ENCODE data around the gene DRD2.

Gene DRD2

GRCh38 chr11:113504586-113504985 lies 29.4 kb upstream of the DRD2 start:
- Mint-ChIP-seq H3K27ac (ENCODE audit: low read depth) (no peak overlapping the region), H3K27me3 (peaks cover 49% of the 10 kb centered on the region), H3K4me1 (no peaks in the 10 kb centered on the region), H3K36me3 (ENCODE audit: insufficient read depth) (no peaks in the 10 kb centered on the region), H3K9me3 (no peaks in the 10 kb centered on the region), H3K4me3 (no peak overlapping the region)
- DNase-seq (ENCODE audit: low spot score in 2 of 2) (no peak), ATAC-seq (replicated peaks; ENCODE audit: extremely low read depth, poor library complexity, severe bottlenecking) (no peak)

- no peak for DNase-seq (ENCODE audit: low spot score in 2 of 2)
- Mint-ChIP-seq H3K36me3 (ENCODE audit: insufficient read depth) (no peaks in the 10 kb centered on the region), H3K4me1 (no peaks in the 10 kb centered on the region), H3K27ac (ENCODE audit: low read depth) (no peak overlapping the region), H3K9me3 (no peaks in the 10 kb centered on the region), H3K4me3 (no peak overlapping the region), H3K27me3 (peaks cover 46% of the 10 kb centered on the region)
- ATAC-seq (replicated peaks; ENCODE audit: extremely low read depth, poor library complexity, severe bottlenecking): no peak
Measured at GRCh38 chr11:113504071-113504470, 28.9 kb upstream of the DRD2 start.

- ATAC-seq (replicated peaks; ENCODE audit: extremely low read depth, poor library complexity, severe bottlenecking): no peak
- Mint-ChIP-seq H3K4me1 (no peaks in the 10 kb centered on the region), H3K4me3 (no peak overlapping the region), H3K36me3 (ENCODE audit: insufficient read depth) (no peaks in the 10 kb centered on the region), H3K27ac (ENCODE audit: low read depth) (no peak overlapping the region), H3K9me3 (no peaks in the 10 kb centered on the region), H3K27me3 (peaks cover 48% of the 10 kb centered on the region)
- no peak for DNase-seq (ENCODE audit: low spot score in 2 of 2)
Measured at GRCh38 chr11:113497066-113497910, 22.1 kb upstream of the DRD2 start.

- Mint-ChIP-seq H3K27me3 (peaks cover 37% of the 10 kb centered on the region), H3K4me3 (no peak overlapping the region), H3K36me3 (ENCODE audit: insufficient read depth) (no peaks in the 10 kb centered on the region), H3K27ac (ENCODE audit: low read depth) (no peak overlapping the region), H3K4me1 (no peaks in the 10 kb centered on the region), H3K9me3 (no peaks in the 10 kb centered on the region)
- no peak for DNase-seq (ENCODE audit: low spot score in 2 of 2)
- no peak for ATAC-seq (replicated peaks; ENCODE audit: extremely low read depth, poor library complexity, severe bottlenecking)
Measured at GRCh38 chr11:113496026-113496651, 20.9 kb upstream of the DRD2 start.

GRCh38 chr11:113494021-113494420 lies 18.8 kb upstream of the DRD2 start:
- no peaks in the 10 kb centered on the region for H3K4me1 Mint-ChIP-seq
- no peaks in the 10 kb centered on the region for H3K36me3 Mint-ChIP-seq (ENCODE audit: insufficient read depth)
- H3K9me3 Mint-ChIP-seq: no peaks in the 10 kb centered on the region
- DNase-seq (ENCODE audit: low spot score in 2 of 2): no peak
- ATAC-seq (replicated peaks; ENCODE audit: extremely low read depth, poor library complexity, severe bottlenecking): no peak
- H3K4me3 Mint-ChIP-seq: no peak overlapping the region
- H3K27ac Mint-ChIP-seq (ENCODE audit: low read depth): no peak overlapping the region
- H3K27me3 Mint-ChIP-seq: peaks cover 29% of the 10 kb centered on the region

- no peak overlapping the region for H3K27ac Mint-ChIP-seq (ENCODE audit: low read depth)
- peaks cover 29% of the 10 kb centered on the region for H3K27me3 Mint-ChIP-seq
- H3K4me1 Mint-ChIP-seq: no peaks in the 10 kb centered on the region
- ATAC-seq (replicated peaks; ENCODE audit: extremely low read depth, poor library complexity, severe bottlenecking) (no peak), DNase-seq (ENCODE audit: low spot score in 2 of 2) (no peak)
- no peaks in the 10 kb centered on the region for H3K36me3 Mint-ChIP-seq (ENCODE audit: insufficient read depth)
- no peak overlapping the region for H3K4me3 Mint-ChIP-seq
- H3K9me3 Mint-ChIP-seq: no peaks in the 10 kb centered on the region
Measured at GRCh38 chr11:113493206-113493605, 18.0 kb upstream of the DRD2 start.

GRCh38 chr11:113488931-113489351 lies 13.7 kb upstream of the DRD2 start:
- Mint-ChIP-seq H3K27ac (ENCODE audit: low read depth) (no peak overlapping the region), H3K4me1 (no peaks in the 10 kb centered on the region), H3K27me3 (peaks cover 22% of the 10 kb centered on the region), H3K9me3 (no peaks in the 10 kb centered on the region), H3K4me3 (no peak overlapping the region), H3K36me3 (ENCODE audit: insufficient read depth) (no peaks in the 10 kb centered on the region)
- ATAC-seq (replicated peaks; ENCODE audit: extremely low read depth, poor library complexity, severe bottlenecking): no peak
- no peak for DNase-seq (ENCODE audit: low spot score in 2 of 2)

GRCh38 chr11:113487622-113488021 lies 12.4 kb upstream of the DRD2 start:
- Mint-ChIP-seq H3K4me1 (no peaks in the 10 kb centered on the region), H3K27me3 (peaks cover 36% of the 10 kb centered on the region)
- no peak for ATAC-seq (replicated peaks; ENCODE audit: extremely low read depth, poor library complexity, severe bottlenecking)

GRCh38 chr11:113484223-113484622 lies 9.0 kb upstream of the DRD2 start:
- H3K4me3 Mint-ChIP-seq: no peak overlapping the region
- no peaks in the 10 kb centered on the region for H3K4me1 Mint-ChIP-seq
- no peaks in the 10 kb centered on the region for H3K9me3 Mint-ChIP-seq

More at GRCh38 chr11:113487622-113488021, 12.4 kb upstream of the DRD2 start:
- Mint-ChIP-seq H3K36me3 (ENCODE audit: insufficient read depth) (no peaks in the 10 kb centered on the region), H3K9me3 (no peaks in the 10 kb centered on the region), H3K27ac (ENCODE audit: low read depth) (no peak overlapping the region), H3K4me3 (no peak overlapping the region)
- no peak for DNase-seq (ENCODE audit: low spot score in 2 of 2)

GRCh38 chr11:113481672-113482071 lies 6.5 kb upstream of the DRD2 start:
- H3K4me1 Mint-ChIP-seq: no peaks in the 10 kb centered on the region
- no peak overlapping the region for H3K4me3 Mint-ChIP-seq
- no peaks in the 10 kb centered on the region for H3K9me3 Mint-ChIP-seq
- H3K27ac Mint-ChIP-seq (ENCODE audit: low read depth): no peak overlapping the region
- no peaks in the 10 kb centered on the region for H3K36me3 Mint-ChIP-seq (ENCODE audit: insufficient read depth)
- H3K27me3 Mint-ChIP-seq: peaks cover 93% of the 10 kb centered on the region
- DNase-seq (ENCODE audit: low spot score in 2 of 2) (no peak), ATAC-seq (replicated peaks; ENCODE audit: extremely low read depth, poor library complexity, severe bottlenecking) (no peak)

More at GRCh38 chr11:113484223-113484622, 9.0 kb upstream of the DRD2 start:
- H3K27ac Mint-ChIP-seq (ENCODE audit: low read depth): no peak overlapping the region
- no peak for ATAC-seq (replicated peaks; ENCODE audit: extremely low read depth, poor library complexity, severe bottlenecking)
- no peaks in the 10 kb centered on the region for H3K36me3 Mint-ChIP-seq (ENCODE audit: insufficient read depth)
- H3K27me3 Mint-ChIP-seq: peaks cover 68% of the 10 kb centered on the region
- no peak for DNase-seq (ENCODE audit: low spot score in 2 of 2)

GRCh38 chr11:113481226-113481625 lies 6.0 kb upstream of the DRD2 start:
- peaks cover 98% of the 10 kb centered on the region for H3K27me3 Mint-ChIP-seq
- ATAC-seq (replicated peaks; ENCODE audit: extremely low read depth, poor library complexity, severe bottlenecking): no peak
- H3K36me3 Mint-ChIP-seq (ENCODE audit: insufficient read depth): no peaks in the 10 kb centered on the region
- H3K27ac Mint-ChIP-seq (ENCODE audit: low read depth): no peak overlapping the region
- H3K4me1 Mint-ChIP-seq: peaks cover under 1% of the 10 kb centered on the region
- H3K4me3 Mint-ChIP-seq: no peak overlapping the region
- no peaks in the 10 kb centered on the region for H3K9me3 Mint-ChIP-seq
- DNase-seq (ENCODE audit: low spot score in 2 of 2): no peak

- no peak for DNase-seq (ENCODE audit: low spot score in 2 of 2)
- H3K27me3 Mint-ChIP-seq: peaks cover 92% of the 10 kb centered on the region
- ATAC-seq (replicated peaks; ENCODE audit: extremely low read depth, poor library complexity, severe bottlenecking): no peak
- H3K9me3 Mint-ChIP-seq: no peaks in the 10 kb centered on the region
- H3K36me3 Mint-ChIP-seq (ENCODE audit: insufficient read depth): peaks cover 1% of the 10 kb centered on the region
- no peak overlapping the region for H3K27ac Mint-ChIP-seq (ENCODE audit: low read depth)
- H3K4me1 Mint-ChIP-seq: peaks cover 9% of the 10 kb centered on the region
- no peak overlapping the region for H3K4me3 Mint-ChIP-seq
Measured at GRCh38 chr11:113477321-113477720, 2.1 kb upstream of the DRD2 start.

GRCh38 chr11:113476553-113476952 lies 1.4 kb upstream of the DRD2 start:
- ATAC-seq (replicated peaks; ENCODE audit: extremely low read depth, poor library complexity, severe bottlenecking) (no peak), DNase-seq (ENCODE audit: low spot score in 2 of 2) (no peak)
- Mint-ChIP-seq H3K27me3 (peaks cover 92% of the 10 kb centered on the region), H3K4me1 (peaks cover 9% of the 10 kb centered on the region), H3K4me3 (no peak overlapping the region), H3K36me3 (ENCODE audit: insufficient read depth) (peaks cover 1% of the 10 kb centered on the region), H3K27ac (ENCODE audit: low read depth) (no peak overlapping the region), H3K9me3 (no peaks in the 10 kb centered on the region)

Data from central memory CD8-positive, alpha-beta T cell (primary cell).